A549 (cell line): Measurements from ENCODE around the gene TBCK.

ENCODE experiments used
- BCL3 ChIP-seq: fragments of >200 bp; sonication (Bioruptor Twin); formaldehyde crosslinking; IDR thresholded peaks from 3 replicates; pipeline ENCODE4 v1.6.1; 2016
- CBX8 ChIP-seq: fragments of 200-600 bp; sonication (generic); IDR thresholded peaks from 2 replicates; pipeline ENCODE4 v1.6.1; 2016
- CEBPB ChIP-seq, 2 experiments: fragments of >200 bp in 1 of 2; sonication (Bioruptor Twin) in 1 of 2; formaldehyde crosslinking in 1 of 2; IDR thresholded peaks; 2 replicates each; pipeline ENCODE4 v1.6.1; 2012 to 2016
- CTCF ChIP-seq: fragments of >200 bp; sonication (Bioruptor Twin); formaldehyde crosslinking; IDR thresholded peaks from 3 replicates; pipeline ENCODE4 v1.5.1; 2016
- POLR2A ChIP-seq: IDR thresholded peaks from 2 replicates; pipeline ENCODE4 v1.6.1; 2012; ENCODE audit warnings: mild to moderate bottlenecking, low read length
- USF2 ChIP-seq: fragments of 450-650 bp; IDR thresholded peaks from 2 replicates; pipeline ENCODE4 v1.6.1; 2014; ENCODE audit warnings: antibody characterized with exemption

GRCh38 chr4:106010761-106011160 lies 305.2 kb downstream of the TBCK start:
- TF ChIP-seq BCL3 (no peak), USF2 (no peak), CBX8 (no peak), POLR2A (no peak), CTCF (no peak), CEBPB (IDR thresholded peaks at IDR 0.05) (no peak)
